ACC112 (cell line): Measurements from ENCODE around the gene CDHR5.
A peak's percentile ranks its signal among the peaks of the same experiment; 100 is the strongest.

ENCODE experiments used
- H2AFZ ChIP-seq: fragments of 200-600 bp; sonication (generic); one replicate; pipeline ENCODE4 v1.6.0; 2017; ENCODE audit warnings: antibody characterized with exemption, low read length; ENCODE audit not compliant: unreplicated experiment
- H3K27ac ChIP-seq: fragments of 200-600 bp; sonication (generic); 2 replicates; pipeline ENCODE4 v1.5.1; 2014; ENCODE audit warnings: low read depth, mild to moderate bottlenecking, antibody characterized with exemption, low read length, moderate library complexity
- H3K27me3 ChIP-seq: fragments of 200-600 bp; sonication (generic); 2 replicates; pipeline ENCODE4 v1.6.1; 2014; ENCODE audit warnings: mild to moderate bottlenecking, antibody characterized with exemption, low read length, moderate library complexity, mixed read lengths; ENCODE audit not compliant: insufficient read depth
- H3K36me3 ChIP-seq: fragments of 200-600 bp; sonication (generic); 2 replicates; pipeline ENCODE4 v1.6.1; 2016; ENCODE audit warnings: mild to moderate bottlenecking, antibody characterized with exemption, low read length, moderate library complexity, mixed read lengths; ENCODE audit not compliant: insufficient read depth
- H3K4me1 ChIP-seq: fragments of 200-600 bp; sonication (generic); one replicate; pipeline ENCODE4 v1.6.1; 2016; ENCODE audit warnings: low read length, mixed read lengths; ENCODE audit not compliant: insufficient read depth, unreplicated experiment, control insufficient read depth
- H3K4me3 ChIP-seq: fragments of 200-600 bp; sonication (generic); 2 replicates; pipeline ENCODE4 v1.5.1; 2014; ENCODE audit warnings: mild to moderate bottlenecking, low read depth, low read length
- H3K79me2 ChIP-seq: fragments of 200-600 bp; sonication (generic); one replicate; pipeline ENCODE4 v1.6.0; 2016; ENCODE audit warnings: low read length; ENCODE audit not compliant: control insufficient read depth, unreplicated experiment, insufficient read depth

Gene CDHR5

GRCh38 chr11:595400-595799 lies 29.4 kb downstream of the CDHR5 start:
- Histone ChIP-seq H3K4me1 (no peaks in the 10 kb centered on the region), H3K27ac (no peak overlapping the region), H3K36me3 (peaks cover 33% of the 10 kb centered on the region), H3K4me3 (no peak overlapping the region), H3K27me3 (no peaks in the 10 kb centered on the region), H2AFZ (no peak overlapping the region), H3K79me2 (peaks cover 28% of the 10 kb centered on the region)

- peaks cover 29% of the 10 kb centered on the region for H3K36me3 ChIP-seq
- no peak overlapping the region for H2AFZ ChIP-seq
- H3K27ac ChIP-seq: no peak overlapping the region
- H3K27me3 ChIP-seq: no peaks in the 10 kb centered on the region
- H3K79me2 ChIP-seq: peaks cover 44% of the 10 kb centered on the region
- peaks cover under 1% of the 10 kb centered on the region for H3K4me1 ChIP-seq
- H3K4me3 ChIP-seq: no peak overlapping the region
Measured at GRCh38 chr11:593347-593746, 31.4 kb downstream of the CDHR5 start.

- Histone ChIP-seq H3K27ac (no peak overlapping the region), H2AFZ (no peak overlapping the region), H3K36me3 (peaks cover 29% of the 10 kb centered on the region), H3K27me3 (no peaks in the 10 kb centered on the region), H3K79me2 (peaks cover 44% of the 10 kb centered on the region), H3K4me3 (no peak overlapping the region), H3K4me1 (peaks cover 4% of the 10 kb centered on the region)
Measured at GRCh38 chr11:592918-593317, 31.8 kb downstream of the CDHR5 start.

- Histone ChIP-seq H2AFZ (no peak overlapping the region), H3K36me3 (peaks cover 29% of the 10 kb centered on the region), H3K27me3 (no peaks in the 10 kb centered on the region), H3K27ac (no peak overlapping the region), H3K79me2 (peaks cover 44% of the 10 kb centered on the region), H3K4me3 (no peak overlapping the region), H3K4me1 (peaks cover 8% of the 10 kb centered on the region)
Measured at GRCh38 chr11:592501-592900, 32.3 kb downstream of the CDHR5 start.

GRCh38 chr11:590997-591396 lies 33.8 kb downstream of the CDHR5 start:
- Histone ChIP-seq H3K27me3 (no peaks in the 10 kb centered on the region), H3K79me2 (peaks cover 38% of the 10 kb centered on the region), H3K4me1 (peaks cover 16% of the 10 kb centered on the region), H3K36me3 (peaks cover 30% of the 10 kb centered on the region), H3K27ac (no peak overlapping the region), H2AFZ (no peak overlapping the region), H3K4me3 (no peak overlapping the region)

GRCh38 chr11:589798-590197 lies 35.0 kb downstream of the CDHR5 start:
- Histone ChIP-seq H2AFZ (no peak overlapping the region), H3K36me3 (peaks cover 30% of the 10 kb centered on the region), H3K27me3 (no peaks in the 10 kb centered on the region), H3K4me1 (peaks cover 16% of the 10 kb centered on the region), H3K4me3 (no peak overlapping the region), H3K79me2 (peaks cover 35% of the 10 kb centered on the region), H3K27ac (no peak overlapping the region)

GRCh38 chr11:587978-588380 lies 36.8 kb downstream of the CDHR5 start:
- Histone ChIP-seq H3K4me3 (no peak overlapping the region), H3K4me1 (peaks cover 16% of the 10 kb centered on the region), H3K79me2 (peaks cover 45% of the 10 kb centered on the region), H3K36me3 (peaks cover 29% of the 10 kb centered on the region), H3K27me3 (no peaks in the 10 kb centered on the region), H3K27ac (peak overlapping the region; percentile 35), H2AFZ (no peak overlapping the region)

- Histone ChIP-seq H2AFZ (no peak overlapping the region), H3K79me2 (peaks cover 48% of the 10 kb centered on the region), H3K36me3 (peaks cover 25% of the 10 kb centered on the region), H3K27me3 (no peaks in the 10 kb centered on the region), H3K27ac (no peak overlapping the region; the same call in 1 of the 2 replicates), H3K4me3 (no peak overlapping the region), H3K4me1 (peaks cover 16% of the 10 kb centered on the region)
Measured at GRCh38 chr11:587546-587945, 37.2 kb downstream of the CDHR5 start.

- H3K79me2 ChIP-seq: peaks cover 55% of the 10 kb centered on the region
- no peaks in the 10 kb centered on the region for H3K27me3 ChIP-seq
- H3K27ac ChIP-seq: no peak overlapping the region
Measured at GRCh38 chr11:586376-587316, 38.1 kb downstream of the CDHR5 start.

GRCh38 chr11:584287-584686 lies 40.5 kb downstream of the CDHR5 start:
- H3K4me3 ChIP-seq: no peak overlapping the region
- peaks cover 59% of the 10 kb centered on the region for H3K79me2 ChIP-seq
- no peaks in the 10 kb centered on the region for H3K27me3 ChIP-seq
- H3K4me1 ChIP-seq: peaks cover 27% of the 10 kb centered on the region
- H2AFZ ChIP-seq: no peak overlapping the region
- H3K36me3 ChIP-seq: peaks cover 20% of the 10 kb centered on the region
- H3K27ac ChIP-seq: no peak overlapping the region

More at GRCh38 chr11:586376-587316, 38.1 kb downstream of the CDHR5 start:
- no peak overlapping the region for H3K4me3 ChIP-seq
- H3K36me3 ChIP-seq: peaks cover 23% of the 10 kb centered on the region
- H3K4me1 ChIP-seq: peaks cover 16% of the 10 kb centered on the region
- H2AFZ ChIP-seq: no peak overlapping the region

- Histone ChIP-seq H3K27ac (no peak overlapping the region), H3K79me2 (peaks cover 77% of the 10 kb centered on the region), H3K4me3 (no peak overlapping the region), H3K27me3 (no peaks in the 10 kb centered on the region), H3K4me1 (peaks cover 32% of the 10 kb centered on the region), H3K36me3 (peaks cover 20% of the 10 kb centered on the region; the same call in 1 of the 2 replicates), H2AFZ (no peak overlapping the region)
Measured at GRCh38 chr11:581752-582151, 43.0 kb downstream of the CDHR5 start.
